Retinal pigment epithelial cell (primary cell): ENCODE results near the gene SLC25A36.

Experiments used
- DNase-seq: peaks from one replicate; pipeline ENCODE4 v3.0.0-alpha.2; 2010; ENCODE audit warnings: low read depth
- H3K4me3 ChIP-seq: 2 replicates; pipeline ENCODE4 v1.5.1; 2011; ENCODE audit warnings: mild to moderate bottlenecking, low read length, control low read depth, moderate library complexity
- CTCF ChIP-seq: conservative IDR thresholded peaks from 2 replicates; pipeline ENCODE4 v1.5.1; 2011; ENCODE audit warnings: low read depth, low read length, control low read depth, inconsistent platforms

The SLC25A36 gene

GRCh38 chr3:140941434-140942220 is at the start of gene SLC25A36:
Gene SLC25A36, plus strand, starts transcription at chr3:140941836. Its CDS starts 219 bp downstream, at chr3:140942055.
- peak; percentile 96 for DNase-seq
- TF ChIP-seq CTCF = no peak
- H3K4me3 ChIP-seq = peak within 1 kb of the TSS; percentile 74

GRCh38 chr3:140896997-140897396 is 44.6 kb upstream of the SLC25A36 start:
- no peak overlapping the region for H3K4me3 ChIP-seq
- no peak for TF ChIP-seq CTCF
- DNase-seq = no peak

GRCh38 chr3:140898340-140899180 is 43.1 kb upstream of the SLC25A36 start:
- H3K4me3 ChIP-seq = no peak overlapping the region
- peak; percentile 69 for TF ChIP-seq CTCF
- peak; percentile 32 for DNase-seq

- no peak for TF ChIP-seq CTCF
- no peak for DNase-seq
- no peak overlapping the region for H3K4me3 ChIP-seq
These were observed 42.3 kb upstream of the SLC25A36 start for GRCh38 chr3:140899363-140899762.

GRCh38 chr3:140902791-140903190 is 38.8 kb upstream of the SLC25A36 start:
- DNase-seq = no peak
- no peak for TF ChIP-seq CTCF
- H3K4me3 ChIP-seq = no peak overlapping the region

GRCh38 chr3:140903196-140903595 is 38.4 kb upstream of the SLC25A36 start:
- DNase-seq = no peak
- no peak for TF ChIP-seq CTCF
- H3K4me3 ChIP-seq = no peak overlapping the region
